Bronchial epithelial cell (primary cell): ENCODE results near the gene HDDC3. TPM values are rescaled to one million over a fixed set of nuclear protein-coding genes. Genes with fewer than 3 reads are reported as not detected.

ENCODE experiments used
- DNase-seq: peaks from one replicate; pipeline ENCODE4 v3.0.0-alpha.2; 2010; ENCODE audit warnings: low read depth
- FAIRE-seq: peaks from 2 replicates; lab custom pipeline; 2011; peaks lifted over from hg19 to GRCh38; lab: Jason Lieb, UNC
- H3K27me3 ChIP-seq: 2 replicates; pipeline ENCODE4 v1.5.1; 2011; ENCODE audit warnings: low read length; ENCODE audit not compliant: control insufficient read depth, insufficient read depth
- H3K36me3 ChIP-seq: 2 replicates; pipeline ENCODE4 v1.5.1; 2011; ENCODE audit warnings: low read length; ENCODE audit not compliant: control insufficient read depth, insufficient read depth
- H3K4me3 ChIP-seq: 2 replicates; pipeline ENCODE4 v1.5.1; 2011; ENCODE audit warnings: mild to moderate bottlenecking, low read depth, low read length, control low read depth
- total RNA-seq: library from RNA; depleted of rRNA; stranded (reverse); fragments of >200 nt; gene quantifications from 2 replicates; pipeline ENCODE4 v1.2.1, GENCODE V29; 2014
- TF ChIP-seq, protein P1 (sequence below): IDR thresholded peaks from 2 replicates; pipeline ENCODE4 v1.5.1; 2011; ENCODE audit warnings: mild to moderate bottlenecking, moderate library complexity, low read length, control low read depth, inconsistent platforms; ENCODE audit not compliant: insufficient read depth, severe bottlenecking

The HDDC3 gene
- total RNA-seq, 1 donor from 2014 or later, result 37.6 TPM

DNA sequence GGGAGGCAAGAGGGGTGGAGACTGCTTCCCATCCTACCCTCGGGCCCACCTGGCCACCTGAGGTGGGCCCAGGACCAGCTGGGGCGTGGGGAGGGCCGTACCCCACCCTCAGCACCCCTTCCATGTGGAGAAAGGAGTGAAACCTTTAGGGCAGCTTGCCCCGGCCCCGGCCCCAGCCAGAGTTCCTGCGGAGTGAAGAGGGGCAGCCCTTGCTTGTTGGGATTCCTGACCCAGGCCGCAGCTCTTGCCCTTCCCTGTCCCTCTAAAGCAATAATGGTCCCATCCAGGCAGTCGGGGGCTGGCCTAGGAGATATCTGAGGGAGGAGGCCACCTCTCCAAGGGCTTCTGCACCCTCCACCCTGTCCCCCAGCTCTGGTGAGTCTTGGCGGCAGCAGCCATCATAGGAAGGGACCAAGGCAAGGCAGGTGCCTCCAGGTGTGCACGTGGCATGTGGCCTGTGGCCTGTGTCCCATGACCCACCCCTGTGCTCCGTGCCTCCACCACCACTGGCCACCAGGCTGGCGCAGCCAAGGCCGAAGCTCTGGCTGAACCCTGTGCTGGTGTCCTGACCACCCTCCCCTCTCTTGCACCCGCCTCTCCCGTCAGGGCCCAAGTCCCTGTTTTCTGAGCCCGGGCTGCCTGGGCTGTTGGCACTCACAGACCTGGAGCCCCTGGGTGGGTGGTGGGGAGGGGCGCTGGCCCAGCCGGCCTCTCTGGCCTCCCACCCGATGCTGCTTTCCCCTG, 50.2 kb downstream of the HDDC3 start:
- DNase-seq, result no peak
- H3K36me3 ChIP-seq, result peaks cover 26% of the 10 kb centered on the region
- TF ChIP-seq, protein P1, sequence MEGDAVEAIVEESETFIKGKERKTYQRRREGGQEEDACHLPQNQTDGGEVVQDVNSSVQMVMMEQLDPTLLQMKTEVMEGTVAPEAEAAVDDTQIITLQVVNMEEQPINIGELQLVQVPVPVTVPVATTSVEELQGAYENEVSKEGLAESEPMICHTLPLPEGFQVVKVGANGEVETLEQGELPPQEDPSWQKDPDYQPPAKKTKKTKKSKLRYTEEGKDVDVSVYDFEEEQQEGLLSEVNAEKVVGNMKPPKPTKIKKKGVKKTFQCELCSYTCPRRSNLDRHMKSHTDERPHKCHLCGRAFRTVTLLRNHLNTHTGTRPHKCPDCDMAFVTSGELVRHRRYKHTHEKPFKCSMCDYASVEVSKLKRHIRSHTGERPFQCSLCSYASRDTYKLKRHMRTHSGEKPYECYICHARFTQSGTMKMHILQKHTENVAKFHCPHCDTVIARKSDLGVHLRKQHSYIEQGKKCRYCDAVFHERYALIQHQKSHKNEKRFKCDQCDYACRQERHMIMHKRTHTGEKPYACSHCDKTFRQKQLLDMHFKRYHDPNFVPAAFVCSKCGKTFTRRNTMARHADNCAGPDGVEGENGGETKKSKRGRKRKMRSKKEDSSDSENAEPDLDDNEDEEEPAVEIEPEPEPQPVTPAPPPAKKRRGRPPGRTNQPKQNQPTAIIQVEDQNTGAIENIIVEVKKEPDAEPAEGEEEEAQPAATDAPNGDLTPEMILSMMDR, result no peak
- no peak for FAIRE-seq
- no peak overlapping the region for H3K4me3 ChIP-seq
- H3K27me3 ChIP-seq, result no peaks in the 10 kb centered on the region

DNA sequence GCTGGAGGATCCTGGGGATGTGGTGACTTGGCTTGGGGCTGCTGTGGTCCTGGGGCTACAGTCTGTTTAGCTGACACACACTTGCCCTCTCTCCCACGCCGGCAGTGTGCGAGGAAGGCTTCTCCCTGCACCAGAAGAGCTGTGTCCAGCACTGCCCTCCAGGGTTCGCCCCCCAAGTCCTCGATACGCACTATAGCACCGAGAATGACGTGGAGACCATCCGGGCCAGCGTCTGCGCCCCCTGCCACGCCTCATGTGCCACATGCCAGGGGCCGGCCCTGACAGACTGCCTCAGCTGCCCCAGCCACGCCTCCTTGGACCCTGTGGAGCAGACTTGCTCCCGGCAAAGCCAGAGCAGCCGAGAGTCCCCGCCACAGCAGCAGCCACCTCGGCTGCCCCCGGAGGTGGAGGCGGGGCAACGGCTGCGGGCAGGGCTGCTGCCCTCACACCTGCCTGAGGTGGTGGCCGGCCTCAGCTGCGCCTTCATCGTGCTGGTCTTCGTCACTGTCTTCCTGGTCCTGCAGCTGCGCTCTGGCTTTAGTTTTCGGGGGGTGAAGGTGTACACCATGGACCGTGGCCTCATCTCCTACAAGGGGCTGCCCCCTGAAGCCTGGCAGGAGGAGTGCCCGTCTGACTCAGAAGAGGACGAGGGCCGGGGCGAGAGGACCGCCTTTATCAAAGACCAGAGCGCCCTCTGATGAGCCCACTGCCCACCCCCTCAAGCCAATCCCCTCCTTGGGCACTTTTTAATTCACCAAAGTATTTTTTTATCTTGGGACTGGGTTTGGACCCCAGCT, 51.0 kb downstream of the HDDC3 start:
- peaks cover 27% of the 10 kb centered on the region for H3K36me3 ChIP-seq
- TF ChIP-seq, protein P1, result no peak
- no peak for DNase-seq
- H3K4me3 ChIP-seq, result no peak overlapping the region
- FAIRE-seq, result no peak
- no peaks in the 10 kb centered on the region for H3K27me3 ChIP-seq

DNA sequence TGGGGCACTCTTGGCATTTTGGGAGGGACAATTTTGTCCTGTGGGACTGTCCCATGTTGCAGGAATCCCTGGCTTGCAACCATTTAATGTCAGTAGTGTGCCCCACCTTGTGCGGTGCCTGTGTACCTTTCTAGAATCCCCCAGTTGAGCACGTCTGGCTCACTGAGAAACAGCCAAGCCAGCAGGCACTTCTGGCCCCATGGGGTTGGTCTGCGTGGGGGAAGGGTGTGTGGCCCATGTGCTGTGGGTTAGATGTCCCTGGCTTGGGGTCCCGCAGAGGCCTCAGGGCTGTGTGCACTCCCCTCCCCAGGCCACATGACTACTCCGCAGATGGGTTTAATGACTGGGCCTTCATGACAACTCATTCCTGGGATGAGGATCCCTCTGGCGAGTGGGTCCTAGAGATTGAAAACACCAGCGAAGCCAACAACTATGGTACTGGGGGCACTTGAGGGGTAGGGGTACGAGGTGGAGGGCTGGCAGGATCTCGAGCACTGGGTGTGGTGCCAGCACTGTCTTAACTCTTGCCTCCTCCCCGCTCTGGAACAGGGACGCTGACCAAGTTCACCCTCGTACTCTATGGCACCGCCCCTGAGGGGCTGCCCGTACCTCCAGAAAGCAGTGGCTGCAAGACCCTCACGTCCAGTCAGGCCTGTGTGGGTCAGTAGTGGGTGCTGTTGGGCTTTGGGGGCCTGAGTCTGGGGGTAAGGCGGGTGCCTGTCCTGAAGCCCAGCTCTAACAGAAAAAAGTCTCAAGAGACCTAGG, 51.8 kb downstream of the HDDC3 start:
- Histone ChIP-seq H3K4me3 (no peak overlapping the region), H3K27me3 (no peaks in the 10 kb centered on the region), H3K36me3 (peaks cover 28% of the 10 kb centered on the region)
- no peak for DNase-seq
- TF ChIP-seq, protein P1, result no peak
- no peak for FAIRE-seq

Other genes with a start within 250 kb of the HDDC3 start
- gene BLM, start 215.2 kb downstream of the HDDC3 start, total RNA-seq, result 0.26 TPM in 2 replicates
- gene FURIN, start 64.0 kb downstream of the HDDC3 start, total RNA-seq, result 32.1 and 49.9 TPM in 2 replicates
- gene FES, start 48.0 kb downstream of the HDDC3 start, total RNA-seq, result 2.6 and 3.2 TPM in 2 replicates
- gene MAN2A2, start 29.2 kb downstream of the HDDC3 start, total RNA-seq, result 8.4 and 12.3 TPM in 2 replicates
- gene UNC45A, start 2.7 kb upstream of the HDDC3 start, total RNA-seq, result 64.8 and 105 TPM in 2 replicates
- 11.6 and 12.9 TPM in 2 replicates for gene RCCD1, start 22.3 kb upstream of the HDDC3 start, total RNA-seq
- gene PRC1, start 62.0 kb upstream of the HDDC3 start, total RNA-seq, result 6.1 and 14.8 TPM in 2 replicates
- 10.5 and 12.2 TPM in 2 replicates for gene VPS33B, start 90.0 kb upstream of the HDDC3 start, total RNA-seq
- gene SV2B, start 167.7 kb upstream of the HDDC3 start, total RNA-seq, result 0.26 and 0.38 TPM in 2 replicates